ENCODE measurements around the gene ENPP7.

GRCh38 chr17:79781736-79782575 lies 51.2 kb downstream of the ENPP7 start:
- TF ChIP-seq, protein P1, sequence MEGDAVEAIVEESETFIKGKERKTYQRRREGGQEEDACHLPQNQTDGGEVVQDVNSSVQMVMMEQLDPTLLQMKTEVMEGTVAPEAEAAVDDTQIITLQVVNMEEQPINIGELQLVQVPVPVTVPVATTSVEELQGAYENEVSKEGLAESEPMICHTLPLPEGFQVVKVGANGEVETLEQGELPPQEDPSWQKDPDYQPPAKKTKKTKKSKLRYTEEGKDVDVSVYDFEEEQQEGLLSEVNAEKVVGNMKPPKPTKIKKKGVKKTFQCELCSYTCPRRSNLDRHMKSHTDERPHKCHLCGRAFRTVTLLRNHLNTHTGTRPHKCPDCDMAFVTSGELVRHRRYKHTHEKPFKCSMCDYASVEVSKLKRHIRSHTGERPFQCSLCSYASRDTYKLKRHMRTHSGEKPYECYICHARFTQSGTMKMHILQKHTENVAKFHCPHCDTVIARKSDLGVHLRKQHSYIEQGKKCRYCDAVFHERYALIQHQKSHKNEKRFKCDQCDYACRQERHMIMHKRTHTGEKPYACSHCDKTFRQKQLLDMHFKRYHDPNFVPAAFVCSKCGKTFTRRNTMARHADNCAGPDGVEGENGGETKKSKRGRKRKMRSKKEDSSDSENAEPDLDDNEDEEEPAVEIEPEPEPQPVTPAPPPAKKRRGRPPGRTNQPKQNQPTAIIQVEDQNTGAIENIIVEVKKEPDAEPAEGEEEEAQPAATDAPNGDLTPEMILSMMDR (IDR thresholded peaks at IDR 0.05; ENCODE audit: low read length): no peak
- TF ChIP-seq EZH2 (optimal IDR thresholded peaks at IDR 0.05; ENCODE audit: low read depth, low read length) (no peak), EZH2phosphoT487 (IDR thresholded peaks at IDR 0.05; ENCODE audit: low read length) (no peak)
